Stimulated activated CD4-positive, alpha-beta T cell treated with anti-CD3 and anti-CD28 coated beads, Interleukin-12 subunit alpha, Interleukin-12 subunit beta, amount 100 ng/mL, for 4 hours (primary cell): ENCODE measurements around the gene KCTD16.
A peak's percentile ranks its signal among the peaks of the same experiment; 100 is the strongest.

Experiments used
- DNase-seq: peaks from one replicate; pipeline ENCODE4 v3.0.0-alpha.2; 2020

KCTD16 gene

GRCh38 chr5:144170276-144171024, at the start of gene KCTD16, which contains the start of gene YIPF5:
KCTD16 (plus strand) TSS chr5:144170873.
YIPF5 (minus strand) TSS chr5:144170659; CDS start chr5:144169955, 704 bp downstream.
- DNase-seq = peak; percentile 95

- no peak for DNase-seq
Observed at GRCh38 chr5:144121577-144121976, 49.1 kb upstream of the KCTD16 start.

GRCh38 chr5:144122081-144122480, 48.6 kb upstream of the KCTD16 start:
- no peak for DNase-seq

GRCh38 chr5:144122641-144123040, 48.0 kb upstream of the KCTD16 start:
- DNase-seq = no peak

DNA sequence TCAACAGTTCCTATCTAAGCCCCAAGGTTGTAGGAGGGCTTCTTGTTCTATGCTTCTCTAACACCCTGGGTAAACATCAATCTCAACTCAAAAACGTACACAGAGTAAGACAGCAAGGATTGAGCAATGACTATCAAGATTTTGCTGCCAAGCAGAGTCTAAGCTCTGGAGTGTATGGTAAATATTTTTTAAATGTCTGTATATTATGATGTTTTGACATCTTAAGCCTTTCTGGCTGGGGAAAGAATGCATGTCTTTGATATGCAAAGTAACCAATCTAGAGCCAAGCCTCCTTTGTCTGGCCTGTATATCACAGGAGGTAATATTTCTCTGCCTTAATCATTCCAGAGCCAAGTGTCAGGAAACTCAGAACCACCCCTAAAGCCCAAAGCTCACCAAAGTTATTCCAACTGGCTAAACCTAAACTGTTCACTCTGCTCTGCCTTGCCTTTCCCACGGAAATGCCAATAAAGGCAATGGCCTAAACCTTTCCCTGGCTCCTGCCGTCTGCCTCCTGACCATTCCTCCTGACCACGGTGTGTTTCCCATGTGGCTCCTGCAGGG, 45.4 kb upstream of the KCTD16 start:
- DNase-seq = no peak

DNA sequence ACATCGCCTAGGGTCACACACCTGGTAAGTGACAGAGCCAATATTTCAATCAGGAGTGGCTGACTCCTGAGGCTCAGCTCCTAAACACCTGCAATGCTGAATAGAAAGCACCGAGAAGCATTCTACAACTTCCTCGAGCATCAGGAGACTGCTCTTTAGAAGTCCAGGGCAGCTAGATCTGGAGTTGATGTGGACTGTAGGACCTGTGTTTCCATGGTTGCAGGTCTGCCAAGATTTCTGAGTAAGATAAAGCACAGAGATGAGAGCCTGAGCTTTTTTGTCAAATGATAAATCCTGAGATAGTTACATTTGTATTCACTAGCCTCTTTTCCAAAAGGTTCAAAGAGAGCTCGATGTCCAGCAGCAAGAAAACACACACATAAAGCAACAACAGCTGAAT, 44.0 kb upstream of the KCTD16 start:
- DNase-seq = no peak

GRCh38 chr5:144128844-144129243, 41.8 kb upstream of the KCTD16 start:
- no peak for DNase-seq

DNA sequence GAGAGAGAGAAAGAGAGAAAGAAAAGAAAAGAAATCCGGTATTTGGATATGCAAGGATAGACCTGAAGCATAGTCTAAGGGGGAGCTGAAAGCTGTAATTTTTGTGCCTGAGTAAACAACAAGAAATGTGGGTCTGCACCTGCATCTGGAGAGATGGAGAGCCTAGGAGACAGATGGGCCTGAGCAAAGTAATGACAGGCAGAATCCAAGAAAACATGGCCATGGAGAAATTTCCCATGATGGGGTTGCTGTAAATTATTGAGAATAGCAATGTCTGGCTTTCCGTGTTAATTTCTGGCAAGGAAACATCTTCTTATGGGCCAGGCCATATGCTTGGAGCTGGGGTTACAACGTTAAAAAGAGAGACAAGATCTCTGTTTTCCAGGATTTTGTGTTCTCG, 40.4 kb upstream of the KCTD16 start:
- DNase-seq = no peak

DNA sequence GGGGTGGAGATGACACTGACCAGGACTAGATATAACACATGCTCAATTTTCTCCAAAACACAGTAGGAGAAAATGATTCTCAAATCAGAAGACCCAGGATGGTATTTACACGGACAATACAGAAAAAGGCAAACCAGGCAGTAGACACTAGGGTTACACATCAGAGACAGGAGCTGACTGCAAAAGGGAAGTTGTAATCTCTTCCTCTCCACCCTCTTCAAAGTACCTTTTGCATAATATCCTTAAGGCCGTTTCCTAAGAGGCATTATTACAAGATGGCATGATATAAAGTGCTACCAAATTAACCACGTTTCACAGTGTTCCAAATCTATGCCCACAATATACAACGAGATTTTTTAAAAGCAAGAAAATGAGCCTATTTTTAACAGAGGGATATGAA, 39.4 kb upstream of the KCTD16 start:
- DNase-seq = no peak

GRCh38 chr5:144133050-144133633, 37.5 kb upstream of the KCTD16 start:
- DNase-seq = no peak

DNA sequence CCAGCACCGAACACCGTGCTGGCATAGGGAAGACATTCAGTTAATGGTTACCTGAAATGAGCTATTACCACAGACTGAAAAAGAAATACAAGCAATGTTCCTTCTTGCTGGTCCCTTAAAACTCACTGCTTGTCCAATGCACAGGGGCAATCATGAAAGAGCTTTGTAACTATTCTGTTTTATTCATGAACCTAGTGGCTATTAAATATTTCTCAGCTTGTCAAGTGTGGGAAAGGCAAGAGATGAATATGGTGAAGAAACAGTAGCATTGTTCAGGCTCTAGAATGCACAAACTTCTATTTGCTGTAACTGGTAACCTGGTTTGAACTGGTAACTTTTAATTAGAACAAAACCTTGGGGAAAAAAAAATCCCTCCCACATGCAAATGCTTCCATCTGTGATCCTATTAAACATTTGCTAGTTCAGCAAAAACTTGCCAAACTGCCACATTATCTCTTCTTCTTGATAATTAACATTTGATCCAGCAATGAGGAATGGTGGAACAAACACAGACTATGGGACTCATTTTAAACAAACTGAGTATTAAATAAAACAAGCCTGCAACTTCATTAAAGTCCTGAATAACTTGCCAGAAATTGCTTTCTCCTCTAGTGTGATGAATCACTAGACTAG, 36.4 kb upstream of the KCTD16 start:
- no peak for DNase-seq

- no peak for DNase-seq
Observed at GRCh38 chr5:144135113-144135762, 35.4 kb upstream of the KCTD16 start.

GRCh38 chr5:144139586-144139985, 31.1 kb upstream of the KCTD16 start:
- no peak for DNase-seq

GRCh38 chr5:144141585-144141984, 29.1 kb upstream of the KCTD16 start:
- DNase-seq = no peak

GRCh38 chr5:144142139-144142823, 28.4 kb upstream of the KCTD16 start:
- DNase-seq = no peak

DNA sequence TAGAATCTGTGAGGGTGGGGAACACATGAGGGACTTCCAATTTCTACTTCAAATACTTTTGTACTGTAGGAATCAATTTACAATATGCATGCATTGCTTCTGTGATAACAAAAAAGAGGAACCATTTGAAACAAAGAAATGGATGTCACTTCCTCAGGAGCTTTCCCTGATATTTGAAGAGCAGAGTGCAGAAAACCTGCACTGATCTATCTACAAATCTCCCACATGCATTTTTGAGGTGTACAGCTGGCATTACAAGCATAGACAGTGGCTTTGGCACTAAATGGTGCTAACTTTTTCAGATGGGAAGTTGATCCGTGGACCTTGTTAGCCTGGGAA, 27.9 kb upstream of the KCTD16 start:
- DNase-seq = no peak

GRCh38 chr5:144143625-144144024, 27.0 kb upstream of the KCTD16 start:
- no peak for DNase-seq

DNA sequence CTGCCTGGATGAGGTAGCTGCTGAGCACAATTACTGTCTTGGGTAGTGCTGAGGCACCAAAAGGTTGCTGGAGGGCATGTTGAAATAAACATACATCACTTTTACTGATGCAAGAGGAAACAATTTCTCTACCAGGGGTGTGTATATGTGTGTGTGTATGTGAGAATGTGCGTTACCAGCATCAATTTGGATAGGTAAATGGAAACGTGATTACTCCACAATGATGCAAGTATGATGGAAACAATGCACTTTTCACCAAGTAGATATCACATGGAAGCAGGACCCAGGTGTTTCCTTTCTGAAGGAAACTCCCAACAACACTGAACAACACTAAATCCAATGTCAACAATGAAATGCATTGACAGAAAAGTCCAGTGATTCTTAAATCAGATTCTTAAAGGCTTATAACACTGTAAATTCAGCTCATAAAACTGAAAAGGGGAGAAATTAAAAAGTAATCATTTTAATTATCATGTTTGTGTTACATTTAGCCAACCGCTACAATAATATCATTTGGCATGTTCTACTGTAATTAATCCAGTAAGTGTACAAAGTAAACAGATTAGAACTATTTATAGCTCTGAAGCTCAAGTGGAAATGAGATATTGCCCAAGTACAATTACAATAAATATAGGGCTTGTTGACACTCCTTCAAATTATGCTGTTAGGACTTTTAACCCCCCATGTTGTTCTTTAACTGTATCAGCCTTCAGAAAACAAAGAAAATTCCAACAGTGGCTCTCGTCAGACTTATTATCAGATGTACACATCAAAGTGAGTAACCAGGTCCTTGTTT, 25.5 kb upstream of the KCTD16 start:
- DNase-seq = no peak

GRCh38 chr5:144151026-144151425, 19.6 kb upstream of the KCTD16 start:
- DNase-seq = no peak

- no peak for DNase-seq
Observed at GRCh38 chr5:144156767-144157171, 13.9 kb upstream of the KCTD16 start.

- DNase-seq = no peak
Observed at GRCh38 chr5:144162686-144163085, 8.0 kb upstream of the KCTD16 start.

GRCh38 chr5:144166696-144167095, 4.0 kb upstream of the KCTD16 start:
- DNase-seq = no peak
